Trophoblast cell (in vitro differentiated cells and primary cell): Measurements from ENCODE around the gene RNU1-3. TPM values are rescaled to one million over a fixed set of nuclear protein-coding genes. Genes with fewer than 3 reads are reported as not detected.
"Not testable (repeated sequence)": the region's sequence is repeated elsewhere in the genome, so short reads cannot be mapped to it uniquely, and the experiment has no call there.

Experiments
- DNase-seq, 2 donors: peaks; one replicate each; pipeline ENCODE4 v3.0.0-alpha.2; 2016
- H2AFZ ChIP-seq: 2 replicates; pipeline ENCODE4 v1.6.1; 2013; ENCODE audit warnings: low read length, moderate library complexity, mild to moderate bottlenecking; ENCODE audit not compliant: insufficient read depth, poor library complexity
- H2AK5ac ChIP-seq: 2 replicates; pipeline ENCODE4 v1.6.1; 2013; ENCODE audit warnings: mild to moderate bottlenecking, low read length
- H2BK120ac ChIP-seq: 2 replicates; pipeline ENCODE4 v1.6.1; 2013; ENCODE audit warnings: low read length, mild to moderate bottlenecking, moderate library complexity; ENCODE audit not compliant: insufficient read depth, poor library complexity
- H2BK12ac ChIP-seq: 2 replicates; pipeline ENCODE4 v1.6.1; 2013; ENCODE audit warnings: mild to moderate bottlenecking, low read length, moderate library complexity
- H2BK5ac ChIP-seq: 2 replicates; pipeline ENCODE4 v1.6.1; 2013; ENCODE audit warnings: low read length, low read depth, moderate library complexity, mild to moderate bottlenecking; ENCODE audit not compliant: poor library complexity
- H3K14ac ChIP-seq: 2 replicates; pipeline ENCODE4 v1.6.1; 2013; ENCODE audit warnings: mild to moderate bottlenecking, low read length
- H3K18ac ChIP-seq: 2 replicates; pipeline ENCODE4 v1.6.1; 2013; ENCODE audit warnings: mild to moderate bottlenecking, low read length
- H3K23ac ChIP-seq: 2 replicates; pipeline ENCODE4 v1.6.1; 2013; ENCODE audit warnings: low read length
- H3K27ac ChIP-seq: 2 replicates; pipeline ENCODE4 v1.5.1; 2013; ENCODE audit warnings: low read depth, mild to moderate bottlenecking, inconsistent platforms, low read length, moderate library complexity
- H3K27me3 ChIP-seq: 2 replicates; pipeline ENCODE4 v1.6.1; 2013; ENCODE audit warnings: inconsistent platforms, mild to moderate bottlenecking, low read length, moderate library complexity; ENCODE audit not compliant: insufficient read depth
- H3K36me3 ChIP-seq, 2 experiments: 1 replicate in 1 of 2; 2 replicates in 1 of 2; pipeline ENCODE4 v1.6.1; 2013; ENCODE audit warnings: low read length in 2 of 2, mild to moderate bottlenecking in 2 of 2, moderate library complexity in 1 of 2; ENCODE audit not compliant: insufficient read depth in 2 of 2, control insufficient read depth in 1 of 2
- H3K4ac ChIP-seq: 2 replicates; pipeline ENCODE4 v1.6.1; 2013; ENCODE audit warnings: low read depth, mild to moderate bottlenecking, low read length, moderate library complexity
- H3K4me1 ChIP-seq, 2 experiments: 1 replicate in 1 of 2; 2 replicates in 1 of 2; pipeline ENCODE4 v1.6.1; 2013; ENCODE audit warnings: low read length in 2 of 2, mild to moderate bottlenecking in 2 of 2, moderate library complexity in 1 of 2; ENCODE audit not compliant: insufficient read depth in 2 of 2, control insufficient read depth in 1 of 2
- H3K4me2 ChIP-seq: 2 replicates; pipeline ENCODE4 v1.6.1; 2013; ENCODE audit warnings: inconsistent platforms, mild to moderate bottlenecking, low read length, moderate library complexity
- H3K4me3 ChIP-seq: 2 replicates; pipeline ENCODE4 v1.5.1; 2013; ENCODE audit warnings: mild to moderate bottlenecking, low read depth, low read length, inconsistent platforms
- H3K79me1 ChIP-seq: one replicate; pipeline ENCODE4 v1.6.1; 2013; ENCODE audit warnings: low read length
- H3K79me2 ChIP-seq: 2 replicates; pipeline ENCODE4 v1.6.1; 2013; ENCODE audit warnings: low read length, mild to moderate bottlenecking; ENCODE audit not compliant: control insufficient read depth, insufficient read depth, poor library complexity
- H3K9ac ChIP-seq: 2 replicates; pipeline ENCODE4 v1.6.1; 2013; ENCODE audit warnings: mild to moderate bottlenecking, low read length
- H3K9me3 ChIP-seq: 2 replicates; pipeline ENCODE4 v1.6.1; 2013; ENCODE audit warnings: low read depth, mild to moderate bottlenecking, control low read depth, inconsistent platforms, low read length; ENCODE audit not compliant: insufficient read depth
- H4K12ac ChIP-seq: 2 replicates; pipeline ENCODE4 v1.6.1; 2013; ENCODE audit warnings: low read depth, mild to moderate bottlenecking, low read length, moderate library complexity
- H4K8ac ChIP-seq: 2 replicates; pipeline ENCODE4 v1.6.1; 2013; ENCODE audit warnings: low read depth, mild to moderate bottlenecking, low read length, moderate library complexity
- H4K91ac ChIP-seq: one replicate; pipeline ENCODE4 v1.6.1; 2013; ENCODE audit warnings: low read depth, mild to moderate bottlenecking, low read length, moderate library complexity
- WGBS: extraction: QIAGEN DNeasy Blood & Tissue Kit; methylation state at CpG from one replicate; pipeline ENCODE4 v1.1.7; 2013; ENCODE audit warnings: missing lambda C conversion rate; ENCODE audit not compliant: insufficient read length, insufficient coverage; ENCODE audit errors: extremely low coverage; 5-methylcytosine and 5-hydroxymethylcytosine counted together
- polyA plus RNA-seq: library from polyadenylated mRNA; stranded (reverse); fragments of 200-250 nt; gene quantifications from 2 replicates; pipeline ENCODE4 v1.2.3, GENCODE V29; 2013

The RNU1-3 gene
- not detected in 2 replicates for polyA plus RNA-seq

- not testable (repeated sequence) for H4K8ac ChIP-seq, H2AK5ac ChIP-seq, H3K4me3 ChIP-seq, H4K91ac ChIP-seq, H3K4ac ChIP-seq, H2BK5ac ChIP-seq, H2BK12ac ChIP-seq, H2AFZ ChIP-seq, H3K9ac ChIP-seq, H3K9me3 ChIP-seq, H3K23ac ChIP-seq, H3K79me2 ChIP-seq, H2BK120ac ChIP-seq, H4K12ac ChIP-seq, H3K4me2 ChIP-seq, H3K27ac ChIP-seq, H3K14ac ChIP-seq, H3K18ac ChIP-seq, H3K4me1 ChIP-seq, H3K36me3 ChIP-seq, H3K79me1 ChIP-seq, DNase-seq, H3K27me3 ChIP-seq
- no CpG with 5 or more reads among the region's 45 CpGs for WGBS
Observed at GRCh38 chr1:16666502-16667413, at the start of gene RNU1-3. Gene RNU1-3 (minus strand): TSS chr1:16666948.

- H3K79me2 ChIP-seq, H2AFZ ChIP-seq, H3K18ac ChIP-seq, H2AK5ac ChIP-seq, H3K27me3 ChIP-seq, H4K8ac ChIP-seq, H4K12ac ChIP-seq, H3K9ac ChIP-seq, H2BK12ac ChIP-seq, H3K79me1 ChIP-seq, H3K23ac ChIP-seq, H3K9me3 ChIP-seq, H4K91ac ChIP-seq, H2BK5ac ChIP-seq, H3K27ac ChIP-seq, H3K4me2 ChIP-seq, H3K14ac ChIP-seq, H3K4me3 ChIP-seq, H3K36me3 ChIP-seq, H3K4ac ChIP-seq, DNase-seq, H2BK120ac ChIP-seq: not testable (repeated sequence)
- H3K4me1 ChIP-seq = peaks cover 16 to 18% of the 10 kb centered on the region in 2 experiments
- no CpG with 5 or more reads among the region's 10 CpGs for WGBS
Observed at GRCh38 chr1:16713480-16713879, 46.7 kb upstream of the RNU1-3 start.

- H3K14ac ChIP-seq, H3K18ac ChIP-seq, H3K4ac ChIP-seq, H3K9ac ChIP-seq, DNase-seq, H2AK5ac ChIP-seq, H4K12ac ChIP-seq, H3K27me3 ChIP-seq, H3K9me3 ChIP-seq, H3K4me3 ChIP-seq, H3K27ac ChIP-seq, H2BK12ac ChIP-seq, H4K8ac ChIP-seq, H3K79me1 ChIP-seq, H4K91ac ChIP-seq, H2BK120ac ChIP-seq, H2BK5ac ChIP-seq, H3K36me3 ChIP-seq, H2AFZ ChIP-seq, H3K79me2 ChIP-seq, H3K23ac ChIP-seq, H3K4me2 ChIP-seq: not testable (repeated sequence)
- peaks cover 16 to 18% of the 10 kb centered on the region in 2 experiments for H3K4me1 ChIP-seq
- WGBS = no CpG with 5 or more reads among the region's 6 CpGs
Observed at GRCh38 chr1:16712984-16713383, 46.2 kb upstream of the RNU1-3 start.

- not testable (repeated sequence) for DNase-seq, H4K91ac ChIP-seq, H3K9me3 ChIP-seq, H3K18ac ChIP-seq, H4K12ac ChIP-seq, H3K27me3 ChIP-seq, H2AK5ac ChIP-seq, H3K9ac ChIP-seq, H4K8ac ChIP-seq, H3K27ac ChIP-seq, H3K4me3 ChIP-seq, H3K14ac ChIP-seq, H3K23ac ChIP-seq, H3K79me2 ChIP-seq, H2BK12ac ChIP-seq, H2BK5ac ChIP-seq, H3K36me3 ChIP-seq, H3K79me1 ChIP-seq, H2AFZ ChIP-seq, H3K4me2 ChIP-seq, H3K4ac ChIP-seq, H2BK120ac ChIP-seq
- no CpG with 5 or more reads among the region's 14 CpGs for WGBS
- peaks cover 14 to 15% of the 10 kb centered on the region in 2 experiments for H3K4me1 ChIP-seq
Observed at GRCh38 chr1:16712582-16712981, 45.8 kb upstream of the RNU1-3 start.
